CD4-positive, alpha-beta T cell treated with Interleukin-15 for 1 hour (primary cell): Measurements from ENCODE around the gene HOOK2.
A peak's percentile ranks its signal among the peaks of the same experiment; 100 is the strongest.
"Not testable (repeated sequence)": the region's sequence is repeated elsewhere in the genome, so short reads cannot be mapped to it uniquely, and the experiment has no call there.

Experiments
- DNase-seq: peaks from one replicate; pipeline ENCODE4 v3.0.0-alpha.2; 2020

Gene HOOK2, protein sequence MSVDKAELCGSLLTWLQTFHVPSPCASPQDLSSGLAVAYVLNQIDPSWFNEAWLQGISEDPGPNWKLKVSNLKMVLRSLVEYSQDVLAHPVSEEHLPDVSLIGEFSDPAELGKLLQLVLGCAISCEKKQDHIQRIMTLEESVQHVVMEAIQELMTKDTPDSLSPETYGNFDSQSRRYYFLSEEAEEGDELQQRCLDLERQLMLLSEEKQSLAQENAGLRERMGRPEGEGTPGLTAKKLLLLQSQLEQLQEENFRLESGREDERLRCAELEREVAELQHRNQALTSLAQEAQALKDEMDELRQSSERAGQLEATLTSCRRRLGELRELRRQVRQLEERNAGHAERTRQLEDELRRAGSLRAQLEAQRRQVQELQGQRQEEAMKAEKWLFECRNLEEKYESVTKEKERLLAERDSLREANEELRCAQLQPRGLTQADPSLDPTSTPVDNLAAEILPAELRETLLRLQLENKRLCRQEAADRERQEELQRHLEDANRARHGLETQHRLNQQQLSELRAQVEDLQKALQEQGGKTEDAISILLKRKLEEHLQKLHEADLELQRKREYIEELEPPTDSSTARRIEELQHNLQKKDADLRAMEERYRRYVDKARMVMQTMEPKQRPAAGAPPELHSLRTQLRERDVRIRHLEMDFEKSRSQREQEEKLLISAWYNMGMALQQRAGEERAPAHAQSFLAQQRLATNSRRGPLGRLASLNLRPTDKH

DNA sequence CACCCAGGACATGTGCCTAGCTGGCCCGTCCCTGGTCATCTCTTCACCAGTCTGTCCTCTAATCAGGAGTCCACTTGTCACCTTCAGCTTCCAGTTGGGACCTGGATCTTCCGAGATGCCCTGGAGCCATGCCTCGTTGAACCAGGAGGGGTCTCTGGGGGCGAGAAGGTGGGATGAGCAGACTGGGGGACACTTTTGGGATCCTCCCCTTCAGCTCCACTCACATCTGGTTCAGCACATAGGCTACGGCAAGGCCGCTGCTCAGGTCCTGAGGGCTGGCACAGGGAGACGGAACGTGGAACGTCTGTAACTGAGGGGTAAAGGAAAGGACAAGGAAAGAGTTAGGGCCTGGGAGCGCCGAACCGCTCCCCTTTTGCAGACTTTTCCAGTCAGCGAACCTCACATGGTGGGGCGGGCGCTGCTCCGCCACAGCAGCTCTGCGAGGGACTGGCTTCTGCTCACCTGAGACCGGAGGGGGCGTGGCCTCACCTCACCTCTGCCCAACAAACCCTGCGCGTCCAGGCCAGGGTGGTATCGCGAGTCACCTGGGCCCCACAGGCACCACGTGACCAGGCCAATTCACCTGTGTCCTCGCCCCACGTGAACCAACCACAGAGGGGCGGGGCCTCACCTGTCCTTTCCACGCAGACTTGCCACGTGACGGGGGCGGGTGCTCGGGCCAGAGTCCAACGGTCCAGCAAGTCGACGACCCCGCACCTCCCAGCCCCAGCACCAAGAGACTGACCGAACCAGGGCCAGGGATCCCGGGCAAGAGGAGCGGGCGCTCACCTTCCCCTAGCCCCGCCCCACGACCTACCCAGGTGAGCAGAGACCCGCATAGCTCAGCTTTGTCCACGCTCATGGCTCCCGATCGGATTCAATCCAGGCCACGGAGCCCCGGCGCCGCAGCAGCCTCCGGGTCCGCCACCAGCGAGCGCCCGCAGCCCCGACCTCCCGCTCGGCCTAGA, at the start of gene HOOK2:
HOOK2 (minus strand) TSS at position 965 of the 968 bp plus-strand sequence; CDS start at position 862, 103 bp downstream.
- peak; percentile 71 for DNase-seq

DNA sequence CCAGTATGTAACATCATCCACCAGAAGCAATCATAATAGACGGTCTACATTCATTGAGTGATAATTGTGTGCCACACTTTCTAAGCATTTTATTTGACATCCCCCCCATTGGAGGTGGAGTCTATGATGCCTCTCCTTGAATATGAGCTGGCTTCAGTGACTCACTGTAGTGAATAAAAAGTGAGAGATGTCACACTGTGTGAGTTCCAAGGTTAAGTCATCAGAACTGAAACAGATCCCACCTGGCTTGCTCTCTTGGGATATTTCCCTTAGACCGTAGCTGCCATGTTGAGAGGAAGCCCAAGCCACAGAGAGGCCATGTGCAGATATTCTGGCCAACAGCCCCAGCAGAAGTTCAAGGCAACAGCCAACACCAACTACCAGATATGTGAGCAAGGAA, 46.4 kb upstream of the HOOK2 start:
- no peak for DNase-seq

DNA sequence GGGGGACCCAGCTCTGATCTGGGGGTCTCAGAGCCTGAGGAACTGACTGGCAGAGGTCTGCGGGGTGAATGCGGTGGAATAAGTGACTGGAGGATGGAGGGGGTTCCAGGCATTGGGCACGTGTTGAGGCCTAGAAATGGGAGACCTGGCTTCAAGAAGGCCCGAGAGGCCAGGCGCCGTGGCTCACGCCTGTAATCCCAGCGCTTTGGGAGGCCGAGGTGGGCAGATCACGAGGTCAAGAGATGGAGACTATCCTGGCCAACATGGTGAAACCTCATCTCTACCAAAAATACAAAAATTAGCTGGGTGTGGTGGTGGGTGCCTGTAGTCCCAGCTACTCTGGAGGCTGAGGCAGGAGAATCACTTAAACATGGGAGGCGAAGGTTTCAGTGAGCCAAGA, 42.5 kb upstream of the HOOK2 start:
- DNase-seq = not testable (repeated sequence)

DNA sequence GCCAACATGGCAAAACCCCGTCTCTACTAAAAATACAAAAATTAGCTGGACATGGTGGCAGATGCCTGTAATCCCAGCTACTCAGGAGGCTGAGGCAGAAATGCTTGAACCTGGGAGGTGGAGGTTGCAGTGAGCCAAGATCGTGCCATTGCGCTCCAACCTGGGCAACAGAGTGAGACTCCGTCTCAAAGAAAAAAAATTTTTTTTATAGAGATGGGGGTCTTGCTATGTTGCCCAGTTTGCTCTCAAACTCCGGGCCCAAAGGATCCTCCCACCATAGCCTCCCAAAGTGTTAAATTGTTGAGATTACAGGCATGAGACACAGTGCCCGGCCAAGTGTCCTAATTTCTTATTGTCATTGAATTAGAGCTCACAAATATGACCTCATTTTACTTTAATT, 41.8 kb upstream of the HOOK2 start:
- not testable (repeated sequence) for DNase-seq

DNA sequence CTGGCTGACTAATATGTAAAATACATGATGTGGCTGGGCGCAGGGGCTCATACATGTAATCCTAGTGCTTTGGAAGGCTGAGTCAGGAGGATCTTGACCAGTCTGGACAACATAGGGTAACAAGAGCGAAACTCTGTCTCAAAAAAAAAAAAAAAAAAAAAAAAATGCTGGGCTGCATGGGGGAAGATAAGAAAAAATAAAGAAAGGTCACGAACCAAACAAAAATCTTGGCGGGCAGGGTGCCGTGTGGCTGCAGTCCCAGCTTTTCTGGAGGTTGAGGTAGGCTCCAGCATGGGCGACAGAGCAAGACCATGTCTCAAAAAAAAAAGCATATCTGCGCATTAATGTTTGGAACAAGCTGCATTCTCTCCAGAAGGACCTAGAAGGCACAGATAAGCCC, 39.7 kb upstream of the HOOK2 start:
- DNase-seq = no peak

DNA sequence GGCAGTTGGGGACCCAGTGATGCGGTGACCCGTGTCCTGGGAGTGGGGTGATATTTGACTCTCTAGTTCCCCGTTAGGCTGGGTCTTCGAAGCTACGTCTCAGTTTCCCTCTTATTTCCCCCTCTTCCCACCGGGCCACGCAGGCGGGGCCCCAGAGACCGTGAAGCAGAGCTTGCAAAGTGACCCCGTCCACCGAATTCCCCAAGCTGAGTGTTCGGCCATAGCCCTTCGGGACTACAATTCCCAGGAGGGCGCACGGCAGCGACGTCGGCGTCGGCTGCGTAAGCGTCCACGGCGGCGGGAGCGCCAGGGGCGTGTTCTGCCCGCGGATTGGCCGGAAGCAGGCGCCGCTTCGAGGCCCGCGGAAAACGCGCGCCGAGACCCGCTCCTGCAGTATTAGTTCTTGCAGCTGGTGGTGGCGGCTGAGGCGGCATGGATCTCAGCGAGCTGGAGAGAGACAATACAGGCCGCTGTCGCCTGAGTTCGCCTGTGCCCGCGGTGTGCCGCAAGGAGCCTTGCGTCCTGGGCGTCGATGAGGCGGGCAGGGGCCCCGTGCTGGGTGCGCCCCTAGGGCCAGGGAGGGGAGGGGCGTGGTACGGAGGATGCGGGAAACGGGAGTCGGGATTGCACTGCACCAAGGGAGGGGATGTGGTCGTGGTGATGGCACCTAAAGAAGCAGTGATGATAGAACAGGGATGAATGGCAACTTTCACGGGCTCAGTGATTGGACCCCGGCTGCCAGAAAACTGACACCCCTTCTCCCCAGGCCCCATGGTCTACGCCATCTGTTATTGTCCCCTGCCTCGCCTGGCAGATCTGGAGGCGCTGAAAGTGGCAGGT, 31.1 kb upstream of the HOOK2 start, which contains the start of gene RNASEH2A:
RNASEH2A (plus strand) TSS at position 343 of the 840 bp plus-strand sequence; CDS start at position 433, 90 bp downstream.
- DNase-seq = peak; percentile 87

DNA sequence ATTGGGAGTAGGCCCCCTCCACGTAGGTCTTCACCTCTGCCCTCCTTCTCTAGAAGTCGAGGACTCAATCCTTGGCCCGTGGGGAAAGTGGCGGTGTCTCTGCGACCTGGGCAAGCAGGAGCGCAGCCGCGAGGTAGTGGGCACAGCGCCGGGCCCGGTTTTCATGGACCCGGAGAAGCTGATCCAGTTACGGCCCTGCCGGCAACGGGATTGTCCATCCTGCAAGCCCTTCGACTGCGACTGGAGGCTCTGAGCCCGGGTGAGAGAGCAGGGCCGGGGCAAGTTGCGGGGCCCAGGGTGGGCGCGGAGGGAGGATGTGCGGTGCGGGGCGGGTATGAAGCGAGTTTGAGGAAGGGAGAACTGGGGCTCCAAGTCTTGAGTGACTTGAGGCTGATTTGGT, 28.7 kb upstream of the HOOK2 start:
- no peak for DNase-seq

DNA sequence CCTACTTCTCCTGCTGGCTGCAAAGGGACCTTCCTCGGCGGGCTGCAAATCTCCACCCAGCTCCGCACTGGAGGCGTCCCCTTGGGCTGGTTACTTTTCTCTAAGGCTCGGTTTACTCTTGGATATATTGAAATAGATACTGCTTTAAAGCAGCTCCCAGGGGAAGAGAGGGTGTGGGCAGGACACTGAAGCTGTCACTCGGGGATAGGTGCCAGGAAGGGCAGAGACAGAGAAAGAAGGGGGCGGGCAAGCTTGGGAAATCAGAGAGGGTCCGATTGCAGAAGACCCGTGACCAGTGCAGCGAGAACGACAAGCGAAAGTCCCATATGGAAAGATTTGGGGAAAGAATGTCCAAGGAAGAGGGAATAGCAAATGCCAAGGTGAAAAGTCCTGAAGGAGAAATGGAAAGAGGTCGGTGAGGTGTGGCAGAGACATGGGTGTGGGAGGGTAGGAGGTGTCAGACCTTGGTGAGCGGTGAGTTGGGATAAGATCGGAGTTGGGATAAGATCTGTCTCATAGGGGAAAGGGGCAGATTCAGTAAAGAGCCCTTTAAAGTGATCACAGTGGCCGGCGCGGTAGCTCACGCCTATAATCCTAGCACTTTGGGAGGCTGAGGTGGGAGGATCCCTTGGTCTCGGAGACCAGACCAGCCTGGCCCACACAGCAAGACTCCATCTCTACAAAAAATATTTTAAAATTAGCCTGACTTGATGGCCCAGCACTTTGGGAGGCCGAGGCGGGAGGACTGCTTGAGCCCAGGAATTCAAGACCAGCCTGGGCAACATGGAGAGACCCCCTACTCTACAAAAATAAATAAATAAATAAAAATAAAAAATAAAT, 27.1 kb upstream of the HOOK2 start:
- DNase-seq = no peak

DNA sequence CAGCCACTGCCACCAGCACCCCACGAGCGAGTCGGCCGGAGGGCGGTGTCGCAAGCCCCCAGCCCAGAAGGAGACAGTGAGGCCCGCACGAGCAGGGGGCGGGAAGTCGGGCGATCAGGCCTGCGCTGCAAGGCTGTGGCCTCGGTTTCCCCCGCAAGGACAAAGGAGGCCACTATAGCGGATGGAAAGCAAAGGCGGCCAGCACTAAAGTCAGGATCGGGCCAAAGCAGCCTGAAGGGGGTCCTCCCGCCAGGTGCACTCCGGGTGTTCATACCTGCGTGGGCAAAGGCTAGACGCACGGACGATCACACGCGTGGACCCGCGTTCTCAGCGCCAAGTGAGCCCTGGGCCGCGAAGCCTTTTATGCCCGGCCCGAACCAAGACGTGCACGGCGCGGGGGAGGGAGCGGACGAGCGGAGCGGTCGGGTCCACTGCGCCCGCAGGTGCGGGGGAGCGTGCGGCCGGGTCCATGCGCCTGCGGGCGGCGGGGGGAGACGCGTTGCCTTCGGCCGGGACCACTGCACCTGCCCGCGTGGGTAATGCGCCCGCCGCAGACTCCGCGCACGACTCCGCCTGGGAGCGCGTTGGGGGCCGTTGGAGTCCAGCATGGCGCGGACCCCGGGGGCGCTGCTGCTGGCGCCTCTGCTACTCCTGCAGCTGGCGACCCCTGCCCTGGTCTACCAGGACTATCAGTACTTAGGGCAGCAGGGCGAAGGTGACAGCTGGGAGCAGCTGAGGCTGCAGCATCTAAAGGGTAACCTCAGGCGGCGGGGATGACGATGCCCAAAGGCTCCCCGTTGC, 26.3 kb upstream of the HOOK2 start, which contains the start of the genes PRDX2 and THSD8:
PRDX2 (minus strand) TSS at position 335 of the 801 bp plus-strand sequence. CDS start 539 bp downstream, outside the sequence.
THSD8 (plus strand) TSS at position 604 of the 801 bp plus-strand sequence; CDS start at position 607, 3 bp downstream.
- peak; percentile 76 for DNase-seq

DNA sequence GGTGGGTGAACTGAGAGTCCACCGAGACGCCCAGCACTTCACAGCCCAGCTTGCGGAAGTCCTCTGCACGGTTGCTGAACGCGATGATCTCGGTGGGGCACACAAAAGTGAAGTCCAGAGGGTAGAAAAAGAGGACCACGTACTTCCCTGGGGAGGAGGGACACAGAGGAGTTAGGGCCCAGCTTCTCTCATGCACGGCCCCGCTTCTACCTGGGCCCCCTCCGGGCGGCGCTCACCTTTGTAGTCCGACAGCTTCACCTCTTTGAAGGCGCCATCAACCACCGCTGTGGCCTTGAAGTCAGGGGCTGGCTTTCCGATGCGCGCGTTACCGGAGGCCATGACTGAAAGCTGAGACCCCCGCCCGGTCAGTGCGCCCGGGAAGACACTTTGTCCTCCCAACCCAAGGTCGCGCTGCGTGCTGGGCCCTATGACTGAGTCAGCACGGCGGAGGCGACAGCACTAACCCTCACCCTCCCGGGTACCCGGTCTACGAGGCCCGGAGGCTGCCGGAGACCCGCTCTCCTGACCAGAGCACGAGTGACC, 25.6 kb upstream of the HOOK2 start:
- DNase-seq = no peak

DNA sequence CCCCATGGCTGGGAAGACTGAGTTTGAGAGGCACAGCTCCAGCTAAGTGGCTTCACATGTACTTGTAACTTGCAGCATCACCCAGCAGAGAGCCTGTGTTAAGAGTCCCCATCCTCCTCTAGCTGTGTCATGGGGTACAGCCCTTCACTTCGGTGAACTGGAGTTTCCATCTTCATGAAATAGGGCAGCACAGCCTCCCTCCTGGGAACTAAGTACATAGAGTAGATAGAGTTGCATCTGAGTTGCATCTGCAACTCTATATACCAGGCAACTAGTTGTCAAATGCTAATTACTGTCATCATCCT, 25.1 kb upstream of the HOOK2 start:
- DNase-seq = no peak

DNA sequence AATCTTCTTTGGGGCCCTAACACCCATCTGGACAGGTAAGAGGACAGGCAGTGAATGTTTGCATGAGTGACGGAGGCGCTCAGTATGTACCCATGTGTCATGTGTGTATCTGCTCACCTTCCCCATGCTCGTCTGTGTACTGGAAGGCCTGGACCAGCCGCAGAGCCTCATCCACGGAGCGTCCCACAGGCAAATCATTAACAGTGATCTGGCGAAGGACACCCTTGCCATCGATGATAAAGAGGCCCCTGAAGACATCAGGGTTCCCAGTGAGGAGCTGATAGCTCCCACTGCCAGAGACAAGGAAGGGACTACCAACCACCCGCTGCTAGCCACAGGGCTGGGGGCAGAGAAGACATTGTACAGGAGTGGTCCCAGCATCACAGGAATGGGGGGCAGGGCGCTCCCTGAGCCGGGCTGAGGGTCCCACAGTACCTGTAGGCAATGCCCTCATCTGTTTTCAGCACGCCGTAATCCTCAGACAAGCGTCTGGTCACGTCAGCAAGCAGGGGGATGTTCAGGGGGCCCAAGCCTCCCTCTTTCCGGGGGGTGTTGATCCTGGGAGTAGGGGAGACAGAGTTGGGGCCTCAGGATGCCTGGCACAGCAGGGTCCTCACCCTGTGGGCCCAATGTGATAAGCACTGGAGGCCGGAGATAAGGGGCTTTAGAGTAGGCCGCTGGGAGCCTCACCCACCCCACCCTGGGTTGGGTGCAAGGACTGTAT, 24.6 kb upstream of the HOOK2 start:
- no peak for DNase-seq

DNA sequence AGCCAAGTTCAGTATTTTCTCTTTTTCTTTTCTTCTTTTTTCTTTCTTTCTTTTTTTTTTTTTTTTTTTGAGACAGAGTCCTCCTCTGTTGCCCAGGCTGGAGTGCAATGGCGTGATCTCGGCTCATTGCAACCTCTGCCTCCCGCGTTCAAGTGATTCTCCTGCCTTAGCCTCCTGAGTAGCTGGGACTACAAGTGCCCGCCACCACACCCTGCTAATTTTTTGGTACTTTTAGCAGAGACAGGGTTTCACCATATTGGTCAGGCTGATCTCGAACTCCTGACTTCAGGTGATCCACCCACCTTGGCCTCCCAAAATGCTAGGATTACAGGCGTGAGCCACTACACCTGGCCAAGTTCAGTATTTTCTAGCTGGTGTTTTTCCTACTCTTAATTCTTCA, 22.3 kb upstream of the HOOK2 start:
- not testable (repeated sequence) for DNase-seq

DNA sequence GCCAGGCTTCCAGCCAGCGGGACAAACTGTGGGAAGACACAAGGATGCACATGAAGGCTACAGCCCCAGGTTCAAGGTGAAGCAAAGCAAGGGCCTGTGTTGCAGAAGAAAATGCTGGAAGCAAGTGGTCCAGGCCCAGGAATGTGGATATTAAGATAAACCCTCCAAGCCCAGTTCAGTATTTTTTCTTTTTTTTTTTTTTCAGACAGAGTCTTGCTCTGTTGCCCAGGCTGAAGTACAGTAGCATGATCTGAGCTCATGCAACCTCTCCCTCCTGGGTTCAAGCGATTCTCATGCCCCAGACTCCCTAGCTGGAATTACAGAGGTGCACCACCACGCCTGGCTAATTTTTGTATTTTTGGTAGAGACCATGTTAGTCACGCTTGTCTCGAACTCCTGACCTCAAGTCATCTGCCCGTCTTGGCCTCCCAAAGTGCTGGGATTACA, 21.8 kb upstream of the HOOK2 start:
- DNase-seq = no peak

DNA sequence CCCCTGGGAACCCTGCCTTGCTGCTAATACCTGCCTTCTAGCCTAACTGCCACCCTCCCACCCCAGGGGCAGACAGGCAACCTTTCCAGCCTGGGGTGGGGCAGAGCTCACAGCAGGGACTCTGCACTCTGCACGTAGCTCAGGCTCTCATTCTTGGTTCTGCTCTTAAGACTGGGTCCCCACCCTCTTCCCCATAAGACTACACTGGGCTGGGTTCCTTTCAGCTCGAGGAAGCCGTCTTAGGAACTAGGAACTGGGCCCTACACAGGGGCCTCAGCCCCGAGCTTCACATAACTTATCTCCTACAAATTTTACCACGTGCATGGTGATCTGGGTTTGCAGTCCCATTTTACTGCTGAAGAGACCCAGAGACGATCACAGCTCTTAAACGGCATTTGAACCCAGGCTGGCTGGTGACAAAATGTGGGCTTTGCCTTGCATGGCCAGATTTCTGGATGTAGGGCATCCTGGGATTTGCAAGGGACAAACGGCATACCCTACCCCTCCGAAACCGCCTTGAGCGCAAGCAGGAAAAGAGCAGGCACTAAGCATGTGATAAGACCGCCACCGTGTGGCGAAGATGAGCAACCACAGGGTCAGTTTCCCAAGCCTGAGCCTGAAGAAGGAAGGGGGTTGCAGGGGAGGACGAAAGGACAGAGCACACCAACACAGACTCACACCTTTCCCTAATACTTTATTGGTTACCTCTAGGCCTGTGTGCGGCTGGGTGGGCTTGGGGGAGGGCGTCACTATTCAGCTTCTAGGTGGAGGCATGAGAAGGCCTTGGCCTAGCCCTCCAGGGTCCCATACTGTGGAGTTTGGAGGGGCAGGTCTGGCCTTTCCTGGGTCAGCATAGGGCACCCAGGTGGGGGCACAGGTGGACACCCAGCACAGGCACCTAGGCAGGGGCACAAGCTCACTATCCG, 21.1 kb upstream of the HOOK2 start:
- peak; percentile 78 for DNase-seq

DNA sequence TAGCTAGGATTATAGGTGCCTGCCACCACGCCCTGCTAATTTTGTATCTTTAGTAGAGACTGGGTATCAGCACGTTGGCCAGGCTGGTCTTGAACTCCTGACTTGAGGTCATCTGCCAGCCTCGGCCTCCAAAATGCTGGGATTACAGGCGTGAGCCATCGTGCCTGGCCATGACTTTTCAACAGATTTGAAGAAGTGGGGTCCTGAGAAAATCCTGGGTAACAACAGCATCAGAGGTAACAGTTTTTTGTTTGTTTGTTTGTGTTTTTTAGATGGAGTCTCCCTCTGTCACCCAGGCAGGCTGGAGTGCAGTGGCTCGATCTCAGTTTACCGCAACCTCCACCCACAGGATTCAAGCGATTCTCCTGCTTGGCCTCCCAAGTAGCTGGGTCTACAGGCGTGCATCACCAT, 19.6 kb upstream of the HOOK2 start:
- DNase-seq = no peak

DNA sequence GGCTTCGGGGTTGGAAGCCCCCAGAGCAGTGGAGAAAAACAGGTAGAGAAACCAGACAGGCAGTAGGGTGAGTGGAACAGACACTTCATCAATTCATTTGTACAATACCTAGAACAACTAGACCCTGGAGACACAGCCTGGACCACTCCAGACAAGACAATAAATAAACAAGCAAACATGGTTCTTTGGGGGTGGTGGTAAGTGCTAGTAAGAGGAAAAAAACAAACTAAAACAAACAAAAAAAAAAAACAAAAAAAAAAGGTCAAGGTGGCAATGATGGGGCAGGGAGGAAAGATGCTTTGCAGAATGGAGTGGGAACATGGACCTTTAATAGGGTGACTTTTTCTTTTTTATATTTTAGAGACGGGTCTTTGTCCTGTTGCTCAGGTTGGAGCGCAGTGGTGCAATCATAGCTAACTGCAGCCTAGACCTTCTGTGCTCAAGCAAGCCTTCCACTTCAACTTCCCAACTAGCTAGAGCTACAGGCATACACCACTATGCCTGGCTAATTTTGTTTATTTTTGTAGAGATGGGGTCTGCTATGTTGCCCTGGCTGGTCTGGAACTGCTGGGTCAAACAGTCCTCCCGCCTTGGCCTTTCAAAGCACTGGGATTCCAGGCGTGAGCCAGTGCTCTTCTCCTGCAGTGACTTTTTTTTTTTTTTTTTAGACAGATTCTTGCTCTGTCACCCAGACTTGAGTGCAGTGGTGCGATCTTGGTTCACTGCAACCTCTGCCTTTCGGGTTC, 19.0 kb upstream of the HOOK2 start:
- DNase-seq = peak; percentile 46
